ENCODE results near the gene APBA2.
A peak's percentile ranks its signal among the peaks of the same experiment; 100 is the strongest.
"Not testable (repeated sequence)": the region's sequence is repeated elsewhere in the genome, so short reads cannot be mapped to it uniquely, and the experiment has no call there.

Gene APBA2

GRCh38 chr15:28861031-28861534 lies 24.7 kb upstream of the APBA2 start:
- no peak for TF ChIP-seq CTCF (IDR thresholded peaks at IDR 0.05; ENCODE audit: low read depth, low read length, missing control alignments)
- in situ Hi-C loops (cut with HindIII; ENCODE audit: low sequenced_read_pairs) = no loop called here
- H3K4me3 ChIP-seq (ENCODE audit: low read depth, low read length) = no peak overlapping the region
- DNase-seq (ENCODE audit: low read depth) = no peak

- DNase-seq (ENCODE audit: low read depth); in situ Hi-C loops (cut with HindIII; ENCODE audit: low sequenced_read_pairs); H3K4me3 ChIP-seq (ENCODE audit: low read depth, low read length): not testable (repeated sequence)
Observed at GRCh38 chr15:28861589-28862293, 24.0 kb upstream of the APBA2 start.

- H3K4me3 ChIP-seq (ENCODE audit: low read depth, low read length) = no peak overlapping the region
- no peak for TF ChIP-seq CTCF (IDR thresholded peaks at IDR 0.05; ENCODE audit: low read depth, low read length, missing control alignments)
- in situ Hi-C loops (cut with HindIII; ENCODE audit: low sequenced_read_pairs) = no loop called here
- DNase-seq (ENCODE audit: low read depth) = no peak
Observed at GRCh38 chr15:28868744-28869345, 16.9 kb upstream of the APBA2 start.

GRCh38 chr15:28871168-28871567 lies 14.6 kb upstream of the APBA2 start:
- DNase-seq (ENCODE audit: low read depth) = no peak
- in situ Hi-C loops (cut with HindIII; ENCODE audit: low sequenced_read_pairs) = no loop called here
- no peak for TF ChIP-seq CTCF (IDR thresholded peaks at IDR 0.05; ENCODE audit: low read depth, low read length, missing control alignments)
- no peak overlapping the region for H3K4me3 ChIP-seq (ENCODE audit: low read depth, low read length)

GRCh38 chr15:28873006-28873405 lies 12.8 kb upstream of the APBA2 start:
- H3K4me3 ChIP-seq (ENCODE audit: low read depth, low read length) = no peak overlapping the region
- in situ Hi-C loops (cut with HindIII; ENCODE audit: low sequenced_read_pairs) = no loop called here
- TF ChIP-seq CTCF (IDR thresholded peaks at IDR 0.05; ENCODE audit: low read depth, low read length, missing control alignments) = no peak
- DNase-seq (ENCODE audit: low read depth) = no peak

- no peak overlapping the region for H3K4me3 ChIP-seq (ENCODE audit: low read depth, low read length)
- TF ChIP-seq CTCF (IDR thresholded peaks at IDR 0.05; ENCODE audit: low read depth, low read length, missing control alignments) = peak; percentile 28
- in situ Hi-C loops (cut with HindIII; ENCODE audit: low sequenced_read_pairs) = no loop called here
- DNase-seq (ENCODE audit: low read depth) = no peak
Observed at GRCh38 chr15:28873585-28874190, 12.1 kb upstream of the APBA2 start.
